Testis (tissue), 3 donors: Measurements from ENCODE around the gene SPSB1. TPM values are rescaled to one million over a fixed set of nuclear protein-coding genes. Genes with fewer than 3 reads are reported as not detected.

Experiments
- DNase-seq: peaks from one replicate; pipeline ENCODE4 v3.0.0-alpha.2; 2019
- H3K27ac ChIP-seq, 2 donors: fragments of 200-600 bp; sonication (generic); one replicate each; pipeline ENCODE4 v1.5.1; 2019
- H3K27me3 ChIP-seq: fragments of 200-600 bp; sonication (generic); one replicate; pipeline ENCODE4 v1.5.1; 2019
- H3K36me3 ChIP-seq: fragments of 200-600 bp; sonication (generic); one replicate; pipeline ENCODE4 v1.5.1; 2017; ENCODE audit warnings: low read depth; ENCODE audit errors: missing control alignments
- H3K4me1 ChIP-seq: fragments of 200-600 bp; sonication (generic); one replicate; pipeline ENCODE4 v1.5.1; 2019
- H3K4me3 ChIP-seq, 2 donors: fragments of 200-600 bp; sonication (generic); one replicate each; pipeline ENCODE4 v1.5.1; 2017 to 2019
- H3K9me3 ChIP-seq: fragments of 200-600 bp; sonication (generic); one replicate; pipeline ENCODE4 v1.5.1; 2017
- POLR2A ChIP-seq: fragments of 450-650 bp; IDR thresholded peaks from one replicate; pipeline ENCODE4 v1.6.1; 2017; ENCODE audit warnings: antibody characterized with exemption, mild to moderate bottlenecking, moderate library complexity
- WGBS, 2 donors: methylation state at CpG; one replicate each; pipeline ENCODE4 v1.1.5; 2018; 5-methylcytosine and 5-hydroxymethylcytosine counted together
- intact Hi-C: fragments of 100-400 bp; cut with DNase I; formaldehyde crosslinking; loops from one replicate; pipeline ENCODE4 v1.15.1; 2023; ENCODE audit warnings: low total_unique reads
- polyA plus RNA-seq: library from polyadenylated mRNA; stranded (reverse); fragments of 350-450 nt; fragmentation: Illumina TruSeq; extraction: RNeasy Lipid Tissue Mini Kit (QIAGEN cat#74804); gene quantifications from one replicate; pipeline ENCODE4 v1.2.3, GENCODE V29; 2014; ENCODE audit warnings: low read depth, low replicate concordance; ENCODE audit not compliant: insufficient read depth
- total RNA-seq, 2 donors: library from RNA; depleted of rRNA; stranded (reverse); fragments of >200 nt; gene quantifications; one replicate each; pipeline ENCODE4 v1.2.3, GENCODE V29; 2016
- TF ChIP-seq, protein P1 (sequence below), 3 experiments: fragments of 450-650 bp in 2 of 3; fragments of 200-600 bp in 1 of 3; sonication (generic) in 1 of 3; IDR thresholded peaks; one replicate each; pipeline ENCODE4 v1.5.1; 2016 to 2019; ENCODE audit warnings: antibody characterized with exemption in 3 of 3, mild to moderate bottlenecking in 2 of 3, moderate library complexity in 1 of 3

SPSB1 gene
- total and polyA plus RNA-seq, 3 donors from 2014 or later: 19.8 to 37.9 (median 30.0) TPM

DNA sequence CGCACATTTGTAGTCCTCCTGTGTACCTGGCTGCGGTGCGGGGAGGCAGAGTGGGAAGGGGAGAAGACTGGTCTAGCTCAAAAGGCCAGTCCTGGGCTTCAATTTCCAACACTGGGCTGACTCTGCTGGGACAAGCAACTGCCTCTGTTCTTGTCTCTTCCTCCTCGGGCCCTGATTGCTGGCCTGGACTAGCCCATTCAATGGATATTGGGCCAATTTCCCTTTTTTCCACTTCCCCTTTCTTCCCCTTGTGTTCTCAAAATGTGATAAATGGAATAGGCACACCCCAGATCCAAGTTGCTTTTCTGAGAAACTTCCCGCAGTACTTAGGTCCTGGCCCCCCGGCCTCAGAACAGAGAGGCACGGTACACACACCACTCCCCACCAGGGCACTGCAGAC, 48.2 kb downstream of the SPSB1 start:
- Histone ChIP-seq H3K4me3 (no peak overlapping the region), H3K36me3 (no peaks in the 10 kb centered on the region)
- 49 to 69% methylated on average over 7 of the region's 7 CpGs for WGBS, 2 donors

DNA sequence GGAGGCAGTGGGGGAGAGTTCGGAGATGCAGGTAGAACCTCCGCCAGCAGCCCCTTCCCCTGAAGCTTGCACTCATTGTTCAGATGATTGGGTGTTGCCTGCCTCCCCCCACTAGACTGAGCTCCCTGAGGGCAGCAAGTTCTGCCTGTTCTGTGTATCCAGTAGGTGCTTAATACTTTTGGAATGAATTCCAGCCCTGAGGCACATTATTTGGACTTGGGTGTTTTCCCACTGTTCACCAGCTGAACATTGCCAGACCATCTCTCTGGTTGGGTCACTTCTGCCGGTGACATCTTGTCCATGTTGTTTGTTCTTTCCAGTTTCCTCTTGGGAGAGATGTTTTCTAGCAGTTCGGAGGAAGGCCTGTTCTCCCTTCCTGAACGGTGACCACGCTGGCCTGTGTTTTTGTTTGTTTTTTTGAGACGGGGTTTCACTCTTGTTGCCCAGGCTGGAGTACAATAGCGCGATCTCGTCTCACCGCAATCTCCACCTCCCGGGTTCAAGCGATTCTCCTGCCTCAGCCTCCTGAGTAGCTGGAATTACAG, 48.7 kb downstream of the SPSB1 start:
- Histone ChIP-seq H3K36me3 (no peaks in the 10 kb centered on the region), H3K27me3 (no peaks in the 10 kb centered on the region), H3K4me3 (no peak overlapping the region), H3K4me1 (peaks cover 38% of the 10 kb centered on the region), H3K9me3 (no peaks in the 10 kb centered on the region), H3K27ac (peak overlapping the region in 1 of 2 donors; percentile 56)
- TF ChIP-seq, protein P1, sequence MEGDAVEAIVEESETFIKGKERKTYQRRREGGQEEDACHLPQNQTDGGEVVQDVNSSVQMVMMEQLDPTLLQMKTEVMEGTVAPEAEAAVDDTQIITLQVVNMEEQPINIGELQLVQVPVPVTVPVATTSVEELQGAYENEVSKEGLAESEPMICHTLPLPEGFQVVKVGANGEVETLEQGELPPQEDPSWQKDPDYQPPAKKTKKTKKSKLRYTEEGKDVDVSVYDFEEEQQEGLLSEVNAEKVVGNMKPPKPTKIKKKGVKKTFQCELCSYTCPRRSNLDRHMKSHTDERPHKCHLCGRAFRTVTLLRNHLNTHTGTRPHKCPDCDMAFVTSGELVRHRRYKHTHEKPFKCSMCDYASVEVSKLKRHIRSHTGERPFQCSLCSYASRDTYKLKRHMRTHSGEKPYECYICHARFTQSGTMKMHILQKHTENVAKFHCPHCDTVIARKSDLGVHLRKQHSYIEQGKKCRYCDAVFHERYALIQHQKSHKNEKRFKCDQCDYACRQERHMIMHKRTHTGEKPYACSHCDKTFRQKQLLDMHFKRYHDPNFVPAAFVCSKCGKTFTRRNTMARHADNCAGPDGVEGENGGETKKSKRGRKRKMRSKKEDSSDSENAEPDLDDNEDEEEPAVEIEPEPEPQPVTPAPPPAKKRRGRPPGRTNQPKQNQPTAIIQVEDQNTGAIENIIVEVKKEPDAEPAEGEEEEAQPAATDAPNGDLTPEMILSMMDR (IDR thresholded peaks at IDR 0.05): no peak
- TF ChIP-seq POLR2A: no peak
- intact Hi-C loops: no loop called here
- DNase-seq: no peak
- 75 to 77% methylated on average over 13 of the region's 13 CpGs for WGBS, 2 donors

More for the DNA sequence above, 48.2 kb downstream of the SPSB1 start:
- no peaks in the 10 kb centered on the region for H3K9me3 ChIP-seq
- H3K27ac ChIP-seq: peak overlapping the region in 1 of 2 donors; percentile 60
- intact Hi-C loops: no loop called here
- DNase-seq: peak; percentile 31
- H3K27me3 ChIP-seq: no peaks in the 10 kb centered on the region
- TF ChIP-seq, protein P1 (IDR thresholded peaks at IDR 0.05): no peak
- no peak for TF ChIP-seq POLR2A
- peaks cover 34% of the 10 kb centered on the region for H3K4me1 ChIP-seq

DNA sequence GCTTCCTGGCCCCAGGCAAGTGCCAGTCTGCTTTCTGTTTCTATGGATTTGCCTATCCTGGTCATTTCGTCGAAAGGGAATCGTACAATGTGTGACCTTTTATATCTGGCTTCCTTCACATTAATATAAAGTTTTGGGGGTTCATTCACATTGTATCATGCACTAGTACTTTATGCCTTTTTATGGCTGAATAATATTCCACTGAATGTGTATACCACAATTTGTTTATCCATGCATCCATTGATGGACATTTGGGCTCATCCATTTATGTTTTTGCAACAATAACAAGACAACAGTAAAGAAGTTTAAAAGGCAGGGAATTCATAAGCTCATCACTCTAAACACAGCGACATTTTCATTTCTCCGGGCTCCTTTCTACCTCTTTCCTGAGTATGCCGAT, 50.6 kb downstream of the SPSB1 start:
- intact Hi-C loops: no loop called here
- Histone ChIP-seq H3K27ac (no peak overlapping the region), H3K9me3 (no peaks in the 10 kb centered on the region), H3K4me1 (peaks cover 38% of the 10 kb centered on the region), H3K36me3 (no peaks in the 10 kb centered on the region), H3K27me3 (no peaks in the 10 kb centered on the region), H3K4me3 (no peak overlapping the region)
- no peak for DNase-seq
- 96 to 98% methylated on average over 6 of the region's 6 CpGs for WGBS, 2 donors
- TF ChIP-seq, protein P1 (IDR thresholded peaks at IDR 0.05): no peak
- no peak for TF ChIP-seq POLR2A

DNA sequence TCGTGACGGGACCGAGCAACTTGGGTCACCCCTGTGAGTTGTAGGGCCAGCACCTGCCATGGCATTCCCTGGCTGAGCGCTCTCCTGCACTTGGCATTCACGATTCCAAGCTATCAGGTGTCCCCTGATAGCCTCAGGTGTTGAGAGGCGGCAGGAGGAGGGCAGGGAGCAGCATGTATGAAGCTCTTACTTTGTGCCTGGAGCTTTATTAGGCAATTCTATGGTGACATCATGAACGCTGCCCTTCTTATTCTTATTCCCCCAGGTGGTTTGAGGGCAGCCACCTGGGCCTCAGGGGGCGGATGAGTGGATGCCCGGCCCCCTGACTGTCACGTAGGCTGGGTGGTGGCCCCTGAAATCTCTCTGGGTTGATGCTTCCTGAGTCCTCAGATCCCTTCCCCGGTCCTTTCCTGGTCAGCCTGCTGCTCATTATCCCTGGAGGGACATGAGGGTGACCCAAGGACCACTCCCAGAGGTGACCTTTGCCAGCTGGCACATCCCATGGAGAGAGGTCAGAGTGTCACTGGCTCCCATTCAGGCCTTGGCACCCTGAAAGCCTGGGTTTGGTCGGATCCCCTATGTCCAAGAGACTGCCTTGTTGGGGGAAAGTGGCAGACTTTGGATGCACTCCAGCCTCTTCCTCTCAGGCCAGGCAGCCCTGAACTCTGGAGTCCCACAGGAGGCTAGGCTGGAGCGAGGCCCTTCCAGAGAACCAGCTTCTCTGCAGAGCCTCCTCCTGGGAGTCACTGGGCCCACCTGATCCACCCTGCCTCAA, 51.9 kb downstream of the SPSB1 start:
- Histone ChIP-seq H3K36me3 (no peaks in the 10 kb centered on the region), H3K27ac (no peak overlapping the region), H3K4me3 (no peak overlapping the region), H3K27me3 (no peaks in the 10 kb centered on the region), H3K4me1 (peaks cover 30% of the 10 kb centered on the region), H3K9me3 (no peaks in the 10 kb centered on the region)
- intact Hi-C loops: no loop called here
- TF ChIP-seq, protein P1 (IDR thresholded peaks at IDR 0.05): no peak
- TF ChIP-seq POLR2A: no peak
- 85 to 95% methylated on average over 4 to 13 of the region's 13 CpGs for WGBS, 2 donors
- DNase-seq: no peak
